Testis (tissue), 3 donors: ENCODE data around the gene SMYD3. TPM values are rescaled to one million over a fixed set of nuclear protein-coding genes. Genes with fewer than 3 reads are reported as not detected.

Experiments
- DNase-seq: peaks from one replicate; pipeline ENCODE4 v3.0.0-alpha.2; 2019
- H3K27ac ChIP-seq, 2 donors: fragments of 200-600 bp; sonication (generic); one replicate each; pipeline ENCODE4 v1.5.1; 2019
- H3K27me3 ChIP-seq: fragments of 200-600 bp; sonication (generic); one replicate; pipeline ENCODE4 v1.5.1; 2019
- H3K36me3 ChIP-seq: fragments of 200-600 bp; sonication (generic); one replicate; pipeline ENCODE4 v1.5.1; 2017; ENCODE audit warnings: low read depth; ENCODE audit errors: missing control alignments
- H3K4me1 ChIP-seq: fragments of 200-600 bp; sonication (generic); one replicate; pipeline ENCODE4 v1.5.1; 2019
- H3K4me3 ChIP-seq, 2 donors: fragments of 200-600 bp; sonication (generic); one replicate each; pipeline ENCODE4 v1.5.1; 2017 to 2019
- H3K9me3 ChIP-seq: fragments of 200-600 bp; sonication (generic); one replicate; pipeline ENCODE4 v1.5.1; 2017
- POLR2A ChIP-seq: fragments of 450-650 bp; IDR thresholded peaks from one replicate; pipeline ENCODE4 v1.6.1; 2017; ENCODE audit warnings: antibody characterized with exemption, mild to moderate bottlenecking, moderate library complexity
- WGBS, 2 donors: methylation state at CpG; one replicate each; pipeline ENCODE4 v1.1.5; 2018; 5-methylcytosine and 5-hydroxymethylcytosine counted together
- intact Hi-C: fragments of 100-400 bp; cut with DNase I; formaldehyde crosslinking; loops from one replicate; pipeline ENCODE4 v1.15.1; 2023; ENCODE audit warnings: low total_unique reads
- polyA plus RNA-seq: library from polyadenylated mRNA; stranded (reverse); fragments of 350-450 nt; fragmentation: Illumina TruSeq; extraction: RNeasy Lipid Tissue Mini Kit (QIAGEN cat#74804); gene quantifications from one replicate; pipeline ENCODE4 v1.2.3, GENCODE V29; 2014; ENCODE audit warnings: low read depth, low replicate concordance; ENCODE audit not compliant: insufficient read depth
- total RNA-seq, 2 donors: library from RNA; depleted of rRNA; stranded (reverse); fragments of >200 nt; gene quantifications; one replicate each; pipeline ENCODE4 v1.2.3, GENCODE V29; 2016
- TF ChIP-seq, protein P1 (sequence below), 3 experiments: fragments of 450-650 bp in 2 of 3; fragments of 200-600 bp in 1 of 3; sonication (generic) in 1 of 3; IDR thresholded peaks; one replicate each; pipeline ENCODE4 v1.5.1; 2016 to 2019; ENCODE audit warnings: antibody characterized with exemption in 3 of 3, mild to moderate bottlenecking in 2 of 3, moderate library complexity in 1 of 3

SMYD3 gene
- total and polyA plus RNA-seq, 3 donors from 2014 or later: 23.0 to 38.8 (median 38.7) TPM

DNA sequence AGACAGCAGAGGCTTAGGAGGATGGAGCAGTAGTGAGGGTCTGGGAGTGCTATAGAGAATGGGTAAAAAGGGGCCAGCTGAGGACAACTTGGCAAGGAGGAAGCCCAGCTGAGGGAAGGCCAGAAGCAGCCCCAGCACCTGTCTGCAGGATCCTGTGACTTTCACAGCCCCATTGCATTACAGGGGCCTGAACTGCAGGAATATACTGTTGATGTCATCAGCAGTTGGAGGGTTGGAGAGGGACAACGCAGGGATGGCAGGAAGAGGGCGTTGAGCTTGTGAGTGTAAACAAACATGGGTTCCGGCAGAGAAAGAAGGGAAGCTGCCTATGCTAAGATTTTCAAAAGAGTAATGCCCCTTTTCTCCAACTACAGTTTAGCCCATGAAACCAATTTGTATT lies 628.5 kb downstream of the SMYD3 start:
- TF ChIP-seq POLR2A: no peak
- TF ChIP-seq, protein P1, sequence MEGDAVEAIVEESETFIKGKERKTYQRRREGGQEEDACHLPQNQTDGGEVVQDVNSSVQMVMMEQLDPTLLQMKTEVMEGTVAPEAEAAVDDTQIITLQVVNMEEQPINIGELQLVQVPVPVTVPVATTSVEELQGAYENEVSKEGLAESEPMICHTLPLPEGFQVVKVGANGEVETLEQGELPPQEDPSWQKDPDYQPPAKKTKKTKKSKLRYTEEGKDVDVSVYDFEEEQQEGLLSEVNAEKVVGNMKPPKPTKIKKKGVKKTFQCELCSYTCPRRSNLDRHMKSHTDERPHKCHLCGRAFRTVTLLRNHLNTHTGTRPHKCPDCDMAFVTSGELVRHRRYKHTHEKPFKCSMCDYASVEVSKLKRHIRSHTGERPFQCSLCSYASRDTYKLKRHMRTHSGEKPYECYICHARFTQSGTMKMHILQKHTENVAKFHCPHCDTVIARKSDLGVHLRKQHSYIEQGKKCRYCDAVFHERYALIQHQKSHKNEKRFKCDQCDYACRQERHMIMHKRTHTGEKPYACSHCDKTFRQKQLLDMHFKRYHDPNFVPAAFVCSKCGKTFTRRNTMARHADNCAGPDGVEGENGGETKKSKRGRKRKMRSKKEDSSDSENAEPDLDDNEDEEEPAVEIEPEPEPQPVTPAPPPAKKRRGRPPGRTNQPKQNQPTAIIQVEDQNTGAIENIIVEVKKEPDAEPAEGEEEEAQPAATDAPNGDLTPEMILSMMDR (IDR thresholded peaks at IDR 0.05): no peak
- H3K4me1 ChIP-seq: peaks cover 14% of the 10 kb centered on the region
- DNase-seq: no peak
- intact Hi-C loops: no loop called here
- no peaks in the 10 kb centered on the region for H3K9me3 ChIP-seq
- H3K36me3 ChIP-seq: no peaks in the 10 kb centered on the region
- 90 to 95% methylated on average over 3 of the region's 3 CpGs for WGBS, 2 donors
- H3K27ac ChIP-seq: no peak overlapping the region
- H3K4me3 ChIP-seq: no peak overlapping the region
- no peaks in the 10 kb centered on the region for H3K27me3 ChIP-seq

DNA sequence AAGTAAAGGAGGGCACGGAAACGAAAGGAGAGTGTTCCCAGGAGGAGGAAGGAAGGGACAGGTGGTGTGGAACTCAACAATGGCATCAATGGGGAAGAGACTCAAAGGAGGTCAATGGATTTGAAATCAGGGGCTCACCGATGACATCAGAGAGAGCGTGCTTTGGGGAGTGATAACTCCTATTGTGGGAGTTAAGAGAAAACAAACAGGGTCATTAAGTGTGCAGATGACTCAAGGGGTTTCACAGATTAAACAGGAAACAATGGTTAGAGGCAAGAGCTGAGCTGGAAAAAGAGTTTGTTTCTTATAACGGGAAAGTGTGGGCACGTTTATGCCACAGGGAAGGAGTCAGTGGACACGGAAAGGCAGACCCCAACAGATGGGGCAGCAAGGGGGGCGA lies 629.1 kb downstream of the SMYD3 start:
- no peak for DNase-seq
- Histone ChIP-seq H3K27ac (no peak overlapping the region), H3K36me3 (no peaks in the 10 kb centered on the region), H3K27me3 (no peaks in the 10 kb centered on the region), H3K9me3 (no peaks in the 10 kb centered on the region), H3K4me3 (no peak overlapping the region), H3K4me1 (peaks cover 14% of the 10 kb centered on the region)
- 80 to 85% methylated on average over 8 of the region's 8 CpGs for whole genome bisulfite sequencing, 2 donors
- intact Hi-C loops: no loop called here
- TF ChIP-seq POLR2A: no peak
- TF ChIP-seq, protein P1 (IDR thresholded peaks at IDR 0.05): no peak

DNA sequence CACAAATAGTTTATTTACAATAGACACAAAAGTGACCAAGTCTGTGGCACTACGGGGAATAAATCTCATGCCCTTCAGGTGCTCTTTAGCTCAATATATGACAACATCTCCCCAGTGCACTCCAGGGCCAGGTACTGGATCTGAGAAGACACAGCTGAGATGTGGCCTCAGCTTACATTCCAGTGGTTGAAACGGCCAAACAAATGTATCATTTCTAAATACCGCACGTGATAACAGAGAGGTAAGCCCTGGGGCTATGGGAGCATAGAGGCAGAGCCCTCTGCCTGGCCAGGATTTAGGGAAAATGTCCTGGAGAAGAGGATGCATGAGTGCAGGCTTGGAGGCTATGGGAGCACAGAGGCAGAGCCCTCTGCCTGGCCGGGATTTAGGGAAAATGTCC lies 630.5 kb downstream of the SMYD3 start:
- Histone ChIP-seq H3K27me3 (no peaks in the 10 kb centered on the region), H3K36me3 (no peaks in the 10 kb centered on the region), H3K4me3 (no peak overlapping the region), H3K9me3 (no peaks in the 10 kb centered on the region), H3K4me1 (peaks cover 14% of the 10 kb centered on the region), H3K27ac (no peak overlapping the region)
- intact Hi-C loops: no loop called here
- no peak for DNase-seq
- WGBS, 2 donors: 71 to 80% methylated on average over 5 of the region's 5 CpGs
- TF ChIP-seq, protein P1 (IDR thresholded peaks at IDR 0.05): no peak
- no peak for TF ChIP-seq POLR2A

DNA sequence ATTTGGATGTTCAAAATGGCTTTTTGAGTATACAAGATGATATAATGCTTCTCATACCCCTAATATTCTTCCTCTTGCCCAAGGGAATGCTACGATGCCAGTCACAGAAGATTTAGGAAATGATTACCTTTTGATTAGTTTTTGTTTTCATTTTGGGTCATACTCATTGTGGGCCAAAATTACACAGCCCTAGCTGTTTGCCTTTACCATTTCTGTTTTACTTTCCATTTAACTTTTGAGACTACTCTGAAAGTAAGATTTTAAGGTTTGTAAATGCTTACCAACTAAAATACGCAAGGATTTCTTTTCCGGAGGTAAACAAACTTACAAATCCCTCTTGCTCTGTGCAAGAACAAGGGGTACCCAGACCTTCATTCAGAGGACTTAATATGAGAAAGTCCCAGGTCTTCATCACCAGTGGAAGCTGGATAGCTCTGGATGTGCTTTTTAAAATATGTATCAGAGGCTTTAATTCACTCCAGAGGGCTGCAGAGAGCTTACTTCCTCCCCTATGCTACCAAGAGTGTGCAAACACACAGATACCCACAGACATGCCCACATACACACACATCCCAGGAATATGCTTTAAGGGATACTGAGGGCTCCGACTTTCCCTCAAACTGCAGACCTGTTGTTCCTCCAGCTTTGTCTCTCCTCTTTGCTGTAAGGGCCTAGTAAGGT lies 631.4 kb downstream of the SMYD3 start:
- no peak for DNase-seq
- intact Hi-C loops: no loop called here
- no peaks in the 10 kb centered on the region for H3K9me3 ChIP-seq
- H3K27me3 ChIP-seq: no peaks in the 10 kb centered on the region
- TF ChIP-seq, protein P1 (IDR thresholded peaks at IDR 0.05): no peak
- no peak for TF ChIP-seq POLR2A
- H3K4me1 ChIP-seq: peaks cover 14% of the 10 kb centered on the region
- no peak overlapping the region for H3K27ac ChIP-seq
- no peak overlapping the region for H3K4me3 ChIP-seq
- H3K36me3 ChIP-seq: no peaks in the 10 kb centered on the region
- WGBS, 2 donors: 65 to 71% methylated on average over 4 of the region's 4 CpGs
